GM21529 (cell line): ENCODE data around the gene DOC2A.

Experiments used
- ATAC-seq: cut with Tn5 transposase; IDR thresholded peaks from one replicate; pipeline ENCODE4 v1.9.1; 2021; ENCODE audit not compliant: unreplicated experiment

DOC2A gene

DNA sequence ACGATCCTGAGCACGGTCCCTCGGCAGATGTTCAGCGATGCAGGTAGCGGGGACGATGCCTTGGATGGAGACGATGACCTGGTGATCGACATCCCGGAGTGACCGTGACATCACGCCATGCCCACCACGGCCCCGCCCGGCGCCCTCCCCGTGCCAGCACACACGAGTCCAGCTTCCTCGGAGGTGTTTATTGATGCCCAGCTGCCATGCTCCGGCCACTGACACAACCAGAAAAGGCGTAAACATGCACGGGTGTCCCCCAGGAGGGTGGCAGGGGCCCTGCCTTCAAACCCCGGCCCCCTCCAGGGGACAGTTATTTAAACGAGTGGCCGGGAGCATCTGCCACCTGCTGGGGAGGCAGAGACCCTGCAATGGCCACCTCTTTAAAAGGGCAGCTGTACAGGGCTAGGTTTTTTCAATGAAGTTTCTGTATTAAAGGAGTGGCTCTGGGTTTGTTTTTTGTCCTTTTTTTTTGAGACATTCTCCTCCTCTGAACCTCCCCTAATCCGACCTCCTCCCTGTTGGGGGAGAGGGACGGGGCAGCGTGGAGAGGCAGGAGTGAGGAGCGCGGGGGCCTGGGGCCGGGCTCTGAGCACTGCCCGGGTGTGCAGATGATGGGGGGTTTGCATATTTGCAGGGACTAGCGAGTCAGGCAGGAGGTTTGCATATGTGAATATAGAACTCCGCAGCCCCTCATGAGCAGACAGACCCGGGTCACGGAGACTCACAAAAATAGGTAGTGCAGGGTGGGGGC, 5.3 kb downstream of the DOC2A start:
- ATAC-seq, result no peak

DNA sequence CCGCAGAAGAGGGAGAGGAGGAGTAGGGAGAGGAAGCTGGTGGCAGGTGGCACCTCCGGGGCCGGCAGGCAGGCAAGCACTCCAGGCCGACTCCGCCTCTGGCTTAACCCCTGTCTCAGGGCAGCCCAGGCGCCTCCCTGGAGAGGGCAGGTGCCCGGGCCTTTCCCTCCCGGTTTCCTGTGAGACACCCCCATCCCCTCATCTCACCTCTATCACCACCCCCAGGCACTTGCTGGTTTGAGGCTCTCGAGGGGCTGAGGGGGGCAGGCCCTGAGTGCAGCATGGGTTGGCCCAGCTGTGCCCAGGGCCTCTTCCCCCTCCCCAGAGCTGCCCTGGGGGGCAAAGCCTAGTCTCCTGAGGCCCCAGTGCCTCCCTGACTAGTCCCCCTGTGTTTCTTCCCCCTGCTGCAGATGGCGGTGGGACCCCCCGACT, 6.0 kb downstream of the DOC2A start:
- no peak for ATAC-seq

DNA sequence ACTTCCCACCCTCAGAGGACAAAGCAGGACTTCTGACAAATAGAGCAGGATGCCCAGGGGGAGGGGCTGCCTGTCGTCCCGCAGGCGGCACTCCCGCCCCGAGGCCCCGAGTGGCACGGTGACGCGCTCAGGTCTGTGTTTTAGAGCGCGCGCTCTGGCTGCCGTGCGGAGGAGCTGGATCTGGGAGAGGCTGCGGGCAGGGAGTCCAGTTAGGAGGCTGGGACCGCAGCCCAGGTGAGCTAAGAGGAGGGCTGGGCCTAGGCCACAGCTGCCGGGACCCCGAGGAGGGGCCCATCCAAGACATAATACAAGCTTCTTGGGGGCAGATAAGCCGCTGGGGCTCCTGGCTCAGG, 6.4 kb downstream of the DOC2A start:
- no peak for ATAC-seq

DNA sequence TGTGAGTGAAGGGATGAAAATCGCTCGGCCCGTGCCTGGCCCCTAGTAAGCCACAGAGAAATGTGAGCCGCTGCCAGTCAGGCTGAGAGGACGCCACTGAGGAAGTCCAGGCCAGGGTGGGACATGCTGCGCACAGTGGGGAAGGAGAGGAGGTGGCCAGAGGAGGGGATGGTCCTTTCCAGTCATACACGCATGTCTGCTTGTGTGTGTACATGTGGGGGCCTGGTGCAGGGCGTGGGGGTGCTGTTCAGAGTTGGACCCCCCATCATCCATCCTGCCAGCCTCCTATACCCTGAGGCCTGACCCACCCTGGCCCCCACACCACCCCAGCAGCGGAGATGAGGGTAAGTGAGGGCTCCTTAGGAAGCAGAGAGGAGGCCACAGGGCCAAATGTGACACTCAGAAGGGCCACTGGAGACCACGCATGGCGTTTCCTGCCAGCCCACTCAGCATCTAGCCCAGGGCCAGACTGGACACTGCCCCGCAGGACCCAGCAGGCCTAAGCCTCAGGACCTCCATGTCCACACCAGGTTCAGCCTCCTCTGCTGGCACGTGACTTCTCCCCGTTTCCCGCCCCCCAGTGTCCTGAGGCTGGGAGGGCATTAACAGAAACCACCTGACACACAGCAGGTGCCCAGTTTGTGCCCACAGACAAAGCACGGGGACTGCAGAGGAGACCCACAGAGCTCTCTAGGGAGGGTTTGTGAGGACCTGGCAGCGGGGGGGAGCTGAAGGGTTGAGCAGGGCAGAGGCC, 7.0 kb downstream of the DOC2A start:
- no peak for ATAC-seq

DNA sequence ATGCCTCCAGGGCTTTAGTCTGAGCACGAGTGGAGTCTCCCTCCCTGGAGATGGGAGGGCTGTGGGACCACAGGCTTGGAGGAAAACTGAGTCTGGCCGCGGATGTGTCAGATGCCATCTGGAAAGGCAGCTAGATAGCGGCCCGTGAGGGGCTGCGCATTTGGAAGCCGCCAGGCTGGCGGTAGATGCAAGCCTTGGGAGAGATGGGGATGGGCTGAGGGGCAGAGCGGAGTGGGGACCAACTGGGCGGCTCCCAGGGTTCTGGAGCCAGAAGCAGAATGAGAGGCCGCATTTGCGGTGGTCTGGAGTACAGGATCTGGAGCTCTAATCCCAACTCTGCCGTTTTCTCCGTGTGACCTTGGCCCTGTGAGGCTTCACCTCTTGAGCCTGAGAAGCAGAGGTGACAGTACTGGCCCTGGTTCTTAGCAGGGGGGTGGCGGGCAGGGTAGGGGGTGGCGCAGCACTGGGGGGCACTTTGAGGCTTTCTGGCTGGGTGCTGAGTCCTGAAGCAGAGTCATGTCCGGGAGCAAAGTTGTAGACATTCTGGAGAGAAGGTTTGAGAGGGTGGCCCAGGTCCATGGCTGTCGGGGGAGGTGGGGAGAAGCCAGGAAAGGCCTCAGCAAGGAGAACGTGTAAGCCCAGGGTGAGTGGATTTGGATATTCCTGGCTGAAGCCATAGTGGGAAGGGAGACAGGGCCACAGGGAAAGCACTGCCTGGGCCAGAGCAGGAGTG, 8.0 kb downstream of the DOC2A start:
- ATAC-seq, result no peak

DNA sequence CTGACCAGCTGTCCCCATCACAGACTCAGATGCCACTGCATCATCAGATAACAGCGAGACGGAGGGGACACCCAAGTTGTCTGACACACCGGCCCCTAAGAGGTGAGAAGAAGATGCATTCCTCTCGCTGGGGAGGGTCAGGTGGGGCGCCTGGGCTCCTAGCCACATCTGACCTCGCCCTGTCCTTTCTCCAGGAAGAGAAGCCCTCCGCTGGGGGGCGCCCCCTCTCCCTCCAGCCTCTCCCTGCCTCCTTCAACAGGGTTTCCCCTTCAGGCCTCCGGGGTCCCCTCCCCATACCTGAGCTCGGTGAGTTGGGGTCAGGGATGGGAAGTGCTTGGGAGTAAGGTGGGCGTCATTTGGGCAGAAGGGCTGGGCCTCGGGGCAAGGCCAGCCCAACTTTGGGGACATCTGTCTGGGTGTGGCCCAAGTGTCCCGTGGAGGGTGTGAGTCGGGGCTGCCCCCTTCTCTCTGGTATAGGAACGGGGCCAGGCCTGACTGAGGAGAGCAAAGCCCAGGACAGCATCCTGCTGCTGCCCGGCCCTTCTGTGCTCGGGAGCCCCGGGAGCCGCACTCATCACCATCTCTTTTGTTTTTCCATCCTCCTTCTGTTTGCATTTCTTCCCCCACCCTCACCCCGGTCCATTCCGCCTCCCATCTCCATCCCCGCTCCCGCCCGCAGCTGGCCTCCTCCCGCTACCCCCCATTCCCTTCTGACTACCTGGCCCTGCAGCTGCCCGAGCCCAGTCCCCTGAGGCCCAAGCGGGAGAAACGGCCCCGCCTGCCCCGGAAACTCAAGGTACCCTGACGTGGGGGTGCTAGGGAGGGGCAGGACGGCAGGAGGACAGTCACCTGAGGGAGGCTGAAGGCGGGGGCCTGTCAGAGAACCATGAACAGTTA, 9.8 kb downstream of the DOC2A start:
- ATAC-seq, result no peak

DNA sequence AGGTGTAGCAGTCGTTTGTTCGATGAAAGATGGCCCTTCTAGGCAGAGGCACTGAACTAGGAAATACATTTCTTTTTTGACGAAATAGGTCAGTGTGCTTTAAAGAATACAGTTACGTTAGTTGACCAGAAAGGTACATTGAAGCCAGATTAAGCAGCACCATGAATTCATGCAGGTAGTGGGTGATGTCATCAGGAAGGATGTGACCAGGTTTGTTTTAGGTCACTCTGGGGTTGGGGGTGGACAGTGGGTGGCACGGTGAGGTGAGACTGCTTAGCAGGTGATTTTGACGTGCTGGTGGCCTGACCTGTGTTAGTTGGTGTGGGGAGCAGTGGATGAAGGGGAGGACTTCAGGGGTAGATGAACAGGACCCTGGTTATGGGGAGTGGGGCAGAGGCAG, 11.2 kb downstream of the DOC2A start:
- ATAC-seq, result no peak

DNA sequence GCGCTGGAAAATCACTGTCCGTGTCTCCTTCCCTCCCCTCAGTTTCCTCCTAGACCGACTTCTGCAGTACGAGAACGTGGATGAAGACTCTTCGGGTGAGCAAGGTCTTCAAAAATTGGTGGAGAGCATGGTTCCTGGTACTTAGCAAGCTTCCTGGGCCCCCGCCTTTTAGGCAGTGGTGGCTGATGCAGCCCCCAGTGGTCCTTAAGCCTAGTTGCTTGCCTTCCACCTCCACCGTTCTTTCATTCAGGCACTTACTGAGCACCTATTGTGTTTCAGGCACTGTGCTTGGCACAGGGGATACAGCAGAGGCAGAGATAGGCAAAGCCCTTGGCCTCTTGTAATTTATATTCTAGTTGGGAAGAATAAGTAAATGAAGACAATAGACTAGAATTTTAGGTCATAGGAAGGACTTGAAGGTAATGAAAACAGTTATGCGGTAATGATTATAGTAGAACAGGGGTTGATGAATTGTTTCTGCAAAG, 14.0 kb downstream of the DOC2A start:
- no peak for ATAC-seq

DNA sequence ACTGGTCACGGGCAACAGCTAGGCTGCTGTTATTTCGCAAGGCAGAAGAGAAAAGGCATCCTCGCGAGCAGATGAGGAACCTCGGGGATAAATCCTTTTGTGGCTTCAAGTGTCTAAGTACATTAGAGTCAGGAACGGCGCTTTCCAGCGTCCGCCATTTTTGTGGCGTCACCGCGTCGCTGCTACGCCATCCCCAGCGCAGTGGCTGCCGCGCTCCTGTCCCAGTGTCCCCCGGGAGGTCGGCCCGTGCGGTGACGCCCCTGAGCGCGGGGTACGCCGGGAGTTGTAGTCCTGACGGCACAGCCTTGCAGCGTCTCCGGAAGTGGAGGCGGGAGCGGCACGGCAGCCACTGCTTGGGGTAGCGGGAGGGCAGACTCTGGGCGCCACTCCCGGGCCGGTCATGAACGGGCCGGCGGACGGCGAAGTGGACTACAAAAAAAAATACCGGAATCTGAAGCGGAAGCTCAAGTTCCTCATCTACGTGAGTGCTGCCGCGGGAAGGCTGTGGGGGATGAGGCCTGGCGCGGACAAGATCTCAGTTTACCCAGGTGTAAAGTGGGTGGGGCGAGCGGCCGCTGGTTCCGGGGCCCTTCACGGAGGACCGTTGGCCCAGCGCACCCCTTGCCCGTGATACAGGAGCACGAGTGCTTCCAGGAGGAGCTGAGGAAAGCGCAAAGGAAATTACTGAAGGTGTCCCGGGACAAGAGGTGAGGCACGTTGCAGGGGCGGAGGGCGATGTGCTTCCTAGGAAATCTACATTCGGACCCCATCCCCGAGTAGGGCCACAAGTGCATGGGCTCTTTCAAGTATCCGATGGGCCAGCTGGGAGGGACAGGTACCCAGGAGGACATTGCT, 14.7 kb downstream of the DOC2A start, which contains the start of gene INO80E:
Gene INO80E (plus strand): TSS at position 331 of the 855 bp plus-strand sequence. CDS start 70 bp downstream, at position 401.
- peak; percentile 85 for ATAC-seq

DNA sequence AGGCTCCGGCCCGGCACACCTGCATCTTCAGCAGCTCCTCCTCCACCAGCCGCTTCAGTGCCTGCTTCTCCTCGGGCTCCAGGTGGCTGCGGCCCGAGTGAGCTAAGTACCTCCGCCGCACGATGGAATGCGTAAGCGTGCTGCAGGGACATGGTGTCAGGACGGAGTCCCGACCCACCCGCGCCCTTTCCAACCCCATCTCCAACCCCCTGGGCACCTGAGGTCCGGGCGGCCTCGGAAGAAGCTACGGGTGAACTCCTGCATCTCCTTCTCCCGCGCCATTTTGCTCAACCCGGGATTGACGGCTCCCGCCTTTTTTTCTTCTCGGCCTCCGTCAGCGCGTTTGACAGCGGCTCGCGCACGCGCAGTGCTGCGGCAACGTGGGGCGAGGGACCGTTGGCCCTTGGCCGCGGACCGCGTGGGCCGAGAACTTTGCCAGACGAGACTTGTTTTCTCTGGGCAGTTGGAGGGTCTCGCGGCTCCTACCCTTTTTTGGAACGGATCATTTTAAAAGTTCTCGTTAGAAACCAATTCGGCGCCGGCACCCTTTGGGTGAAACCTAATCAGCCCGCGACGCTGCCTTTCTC, 15.4 kb downstream of the DOC2A start, which contains the start of gene HIRIP3:
Gene HIRIP3 (minus strand): TSS at position 294 of the 587 bp plus-strand sequence. CDS start 12 bp downstream, at position 282.
- ATAC-seq, result peak; percentile 54

DNA sequence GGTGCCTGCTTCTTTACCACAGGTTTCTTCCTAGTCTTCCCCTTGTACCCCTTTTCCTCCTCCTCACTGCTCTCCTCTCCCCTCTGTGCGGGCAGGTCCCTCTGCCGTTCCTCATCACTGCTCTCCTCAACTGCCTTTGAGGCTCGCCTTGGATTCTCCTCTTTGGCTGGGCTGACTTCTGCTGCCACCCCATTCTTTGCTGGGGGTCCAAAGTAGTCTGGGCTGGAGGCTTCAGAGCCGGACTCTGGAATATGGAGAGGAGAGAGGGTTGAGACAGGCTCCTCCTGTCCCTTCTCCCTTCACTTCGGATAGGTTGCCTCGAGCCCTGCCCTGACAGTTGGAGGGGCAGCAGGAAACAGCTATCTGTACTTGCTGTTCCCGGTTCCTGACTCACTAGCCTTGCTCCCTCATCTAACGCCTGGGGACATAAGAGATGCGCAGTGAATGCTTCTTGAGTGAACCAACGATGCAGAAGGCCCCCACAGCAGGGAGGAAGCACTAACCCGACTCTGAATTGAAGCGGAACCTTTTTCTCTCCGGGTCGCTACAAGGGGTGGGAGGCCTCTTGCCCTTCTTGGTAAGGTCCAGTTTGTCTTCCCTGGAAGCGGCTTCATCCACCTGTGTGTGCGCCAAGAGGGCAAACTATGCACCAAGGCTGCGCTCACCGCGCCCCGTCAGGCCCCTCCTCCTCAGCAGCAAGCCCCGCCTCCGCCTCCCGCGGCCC, 16.1 kb downstream of the DOC2A start:
- ATAC-seq, result peak; percentile 21

DNA sequence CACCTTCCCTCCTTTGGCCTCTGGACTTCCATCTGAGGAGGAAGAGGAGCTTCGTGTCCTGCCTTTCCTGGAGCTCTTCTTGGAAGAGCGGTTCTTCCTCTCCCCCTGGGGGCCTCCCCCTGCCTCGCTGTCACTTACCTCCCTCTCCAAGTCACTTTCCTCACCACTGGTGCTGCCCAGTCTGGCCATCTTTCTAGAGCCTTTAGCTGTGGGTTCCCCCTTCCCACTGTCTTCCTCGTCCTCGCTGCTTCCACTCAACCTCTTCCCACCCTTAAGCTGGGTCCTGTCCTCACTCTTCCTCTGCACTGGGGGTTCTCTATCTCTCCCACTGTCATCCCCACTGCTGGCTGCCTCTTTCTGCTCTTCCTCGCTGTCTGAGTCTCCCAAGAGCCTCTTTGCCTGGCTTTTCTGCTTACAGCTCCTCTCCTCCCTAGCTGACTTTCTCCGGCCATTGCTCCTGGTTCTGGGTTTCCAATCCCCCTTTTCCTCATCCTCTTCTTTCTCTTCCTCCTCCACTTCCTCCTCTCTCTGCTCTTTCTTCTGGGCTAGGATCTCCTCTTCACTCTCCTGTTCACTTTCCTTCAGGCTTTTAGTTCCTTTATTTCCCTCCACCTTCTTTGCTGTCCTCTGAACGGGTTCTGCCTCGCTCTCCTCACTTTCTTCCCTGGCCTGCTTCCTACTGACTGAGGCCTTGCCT, 16.8 kb downstream of the DOC2A start:
- no peak for ATAC-seq

DNA sequence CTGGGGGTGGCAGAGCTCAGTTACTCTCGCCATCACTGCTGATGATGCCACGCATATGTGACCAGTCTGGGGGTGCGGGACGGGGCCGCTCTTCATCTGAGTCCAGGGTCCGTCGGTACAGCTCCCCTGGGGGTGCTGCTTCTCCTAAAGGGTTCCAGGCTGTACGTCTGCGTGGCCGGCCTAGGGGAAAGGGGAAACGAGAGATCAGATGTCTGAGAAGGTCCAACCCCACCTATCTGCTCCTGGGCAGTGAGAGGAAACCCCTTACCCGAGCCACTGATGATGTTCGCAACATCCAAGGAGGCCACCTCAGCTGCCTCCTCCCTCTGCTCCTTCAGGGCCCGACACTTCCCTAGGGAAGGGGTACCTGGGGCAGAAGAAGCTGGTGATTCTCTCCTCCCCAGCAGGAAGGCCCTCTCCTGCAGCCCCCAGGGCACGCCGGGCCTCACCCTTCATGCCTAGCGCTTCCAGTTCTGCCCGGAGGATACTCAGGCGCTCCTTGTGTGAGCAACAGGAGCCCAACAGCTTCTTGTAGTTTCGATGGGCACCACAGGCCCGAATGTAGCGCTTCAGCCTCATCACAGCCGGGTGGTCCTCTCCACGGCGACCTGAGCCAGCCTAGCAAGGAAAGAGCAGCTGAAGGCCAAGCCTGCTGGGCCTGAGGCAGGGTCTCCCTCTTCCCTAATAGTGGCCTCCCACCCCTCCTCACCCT, 17.5 kb downstream of the DOC2A start:
- no peak for ATAC-seq

DNA sequence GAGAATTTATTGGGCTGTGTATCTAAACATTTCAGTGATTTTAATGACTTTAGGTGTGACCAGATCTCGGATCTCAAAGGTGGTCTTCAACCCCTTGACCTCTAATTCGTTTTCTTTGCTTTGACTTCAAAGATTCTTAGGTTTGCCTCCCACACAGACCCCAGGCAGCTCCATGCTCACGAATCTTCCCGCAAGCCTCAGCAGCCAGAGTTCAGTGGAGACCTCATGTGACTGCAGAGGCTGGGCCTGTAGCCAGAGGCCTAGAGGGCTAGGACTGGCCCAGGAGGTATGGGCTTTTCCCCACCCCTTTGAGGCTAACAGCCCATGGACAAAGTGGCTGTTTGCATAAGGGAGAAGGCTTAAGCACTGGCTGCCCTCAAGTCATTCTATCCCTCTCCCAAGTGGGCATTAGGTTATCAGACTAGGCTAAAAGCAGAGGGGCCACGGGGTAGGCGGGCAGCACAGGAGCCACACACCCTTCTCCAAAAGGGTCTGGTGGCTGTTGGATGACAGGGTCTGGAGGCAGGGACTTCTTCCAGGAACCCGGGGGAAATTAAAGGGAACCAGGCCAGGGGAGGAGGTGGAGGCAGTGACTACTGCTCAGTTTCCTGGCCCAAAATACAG, 18.4 kb downstream of the DOC2A start:
- no peak for ATAC-seq

DNA sequence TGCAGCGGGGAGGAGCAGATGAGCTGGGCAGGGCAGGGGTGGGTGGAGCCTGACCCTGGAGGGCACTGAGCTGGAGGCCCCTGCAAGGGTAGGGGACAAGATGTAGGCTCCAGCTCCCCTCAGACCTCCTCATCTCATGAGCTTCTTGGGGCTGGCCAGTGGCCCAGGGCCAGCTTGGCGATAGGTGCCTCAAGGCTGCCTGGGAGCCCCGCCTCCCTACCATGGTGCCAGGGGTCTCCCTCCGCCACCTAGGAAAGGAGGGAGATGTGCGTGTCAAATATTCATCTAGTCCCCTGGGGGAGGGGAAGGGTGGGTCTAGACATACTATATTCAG, 19.3 kb downstream of the DOC2A start:
- ATAC-seq, result no peak

DNA sequence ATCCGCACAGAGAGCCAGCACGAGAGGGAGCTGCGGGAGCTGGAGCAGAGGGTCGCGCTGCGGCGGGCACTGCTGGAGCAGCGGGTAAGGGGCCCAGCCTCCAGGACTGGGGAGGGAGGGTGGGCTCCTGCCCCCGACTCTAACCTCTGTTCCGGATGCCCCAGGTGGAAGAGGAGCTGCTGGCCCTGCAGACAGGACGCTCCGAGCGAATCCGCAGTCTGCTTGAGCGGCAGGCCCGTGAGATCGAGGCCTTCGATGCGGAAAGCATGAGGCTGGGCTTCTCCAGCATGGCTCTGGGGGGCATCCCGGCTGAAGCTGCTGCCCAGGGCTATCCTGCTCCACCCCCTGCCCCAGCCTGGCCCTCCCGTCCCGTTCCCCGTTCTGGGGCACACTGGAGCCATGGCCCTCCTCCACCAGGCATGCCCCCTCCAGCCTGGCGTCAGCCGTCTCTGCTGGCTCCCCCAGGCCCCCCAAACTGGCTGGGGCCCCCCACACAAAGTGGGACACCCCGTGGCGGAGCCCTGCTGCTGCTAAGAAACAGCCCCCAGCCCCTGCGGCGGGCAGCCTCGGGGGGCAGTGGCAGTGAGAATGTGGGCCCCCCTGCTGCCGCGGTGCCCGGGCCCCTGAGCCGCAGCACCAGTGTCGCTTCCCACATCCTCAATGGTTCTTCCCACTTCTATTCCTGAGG, 19.8 kb downstream of the DOC2A start:
- ATAC-seq, result no peak
